ENCODE measurements around the gene IL1RAPL1.
"Not testable (repeated sequence)": the region's sequence is repeated elsewhere in the genome, so short reads cannot be mapped to it uniquely, and the experiment has no call there.

Gene IL1RAPL1

DNA sequence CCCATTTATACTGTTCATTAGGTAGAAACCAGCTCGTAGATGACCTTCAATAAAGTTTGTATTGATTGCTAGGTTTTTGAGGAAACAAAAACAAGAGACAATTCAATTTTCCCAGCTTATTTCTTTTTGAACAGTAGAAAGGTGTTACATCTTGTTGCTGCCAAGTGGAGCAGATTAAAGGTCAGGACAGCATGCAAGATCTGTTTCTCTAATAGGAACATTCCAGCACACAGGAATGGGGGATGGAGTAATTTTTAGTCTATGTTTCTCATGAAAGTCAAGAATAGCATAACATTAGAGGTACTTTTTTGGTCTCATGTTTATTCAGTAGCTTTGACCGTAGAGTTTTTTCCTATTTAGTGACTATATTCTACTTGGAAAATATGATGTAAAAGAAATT lies 132.4 kb downstream of the IL1RAPL1 start:
- Histone ChIP-seq H3K36me3 (no peaks in the 10 kb centered on the region), H3K4me3 (ENCODE audit: low read depth, low read length) (no peak overlapping the region), H3K9me3 (no peaks in the 10 kb centered on the region), H3K4me1 (no peaks in the 10 kb centered on the region), H3K27me3 (no peaks in the 10 kb centered on the region)
- DNase-seq, result no peak
- TF ChIP-seq, protein P1, sequence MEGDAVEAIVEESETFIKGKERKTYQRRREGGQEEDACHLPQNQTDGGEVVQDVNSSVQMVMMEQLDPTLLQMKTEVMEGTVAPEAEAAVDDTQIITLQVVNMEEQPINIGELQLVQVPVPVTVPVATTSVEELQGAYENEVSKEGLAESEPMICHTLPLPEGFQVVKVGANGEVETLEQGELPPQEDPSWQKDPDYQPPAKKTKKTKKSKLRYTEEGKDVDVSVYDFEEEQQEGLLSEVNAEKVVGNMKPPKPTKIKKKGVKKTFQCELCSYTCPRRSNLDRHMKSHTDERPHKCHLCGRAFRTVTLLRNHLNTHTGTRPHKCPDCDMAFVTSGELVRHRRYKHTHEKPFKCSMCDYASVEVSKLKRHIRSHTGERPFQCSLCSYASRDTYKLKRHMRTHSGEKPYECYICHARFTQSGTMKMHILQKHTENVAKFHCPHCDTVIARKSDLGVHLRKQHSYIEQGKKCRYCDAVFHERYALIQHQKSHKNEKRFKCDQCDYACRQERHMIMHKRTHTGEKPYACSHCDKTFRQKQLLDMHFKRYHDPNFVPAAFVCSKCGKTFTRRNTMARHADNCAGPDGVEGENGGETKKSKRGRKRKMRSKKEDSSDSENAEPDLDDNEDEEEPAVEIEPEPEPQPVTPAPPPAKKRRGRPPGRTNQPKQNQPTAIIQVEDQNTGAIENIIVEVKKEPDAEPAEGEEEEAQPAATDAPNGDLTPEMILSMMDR (IDR thresholded peaks at IDR 0.05; ENCODE audit: low read depth, low read length), result no peak

GRCh38 chrX:28752330-28752729 lies 165.1 kb downstream of the IL1RAPL1 start:
- no peak for DNase-seq

GRCh38 chrX:28756175-28756574 lies 168.9 kb downstream of the IL1RAPL1 start:
- H3K27me3 ChIP-seq, result no peaks in the 10 kb centered on the region
- no peaks in the 10 kb centered on the region for H3K4me1 ChIP-seq
- no peaks in the 10 kb centered on the region for H3K9me3 ChIP-seq
- no peaks in the 10 kb centered on the region for H3K36me3 ChIP-seq
- TF ChIP-seq, protein P1 (IDR thresholded peaks at IDR 0.05; ENCODE audit: low read depth, low read length), result no peak
- no peak overlapping the region for H3K4me3 ChIP-seq (ENCODE audit: low read depth, low read length)
- no peak for DNase-seq

More at GRCh38 chrX:28752330-28752729, 165.1 kb downstream of the IL1RAPL1 start:
- no peak overlapping the region for H3K4me3 ChIP-seq (ENCODE audit: low read depth, low read length)
- no peaks in the 10 kb centered on the region for H3K4me1 ChIP-seq
- H3K36me3 ChIP-seq, result no peaks in the 10 kb centered on the region
- TF ChIP-seq, protein P1 (IDR thresholded peaks at IDR 0.05; ENCODE audit: low read depth, low read length), result no peak
- H3K9me3 ChIP-seq, result no peaks in the 10 kb centered on the region
- no peaks in the 10 kb centered on the region for H3K27me3 ChIP-seq

- Histone ChIP-seq H3K36me3 (no peaks in the 10 kb centered on the region), H3K9me3 (no peaks in the 10 kb centered on the region), H3K4me3 (ENCODE audit: low read depth, low read length) (no peak overlapping the region), H3K27me3 (no peaks in the 10 kb centered on the region), H3K4me1 (no peaks in the 10 kb centered on the region)
- DNase-seq, result no peak
- TF ChIP-seq, protein P1 (IDR thresholded peaks at IDR 0.05; ENCODE audit: low read depth, low read length), result no peak
Observed at GRCh38 chrX:28756647-28757046, 169.4 kb downstream of the IL1RAPL1 start.

DNA sequence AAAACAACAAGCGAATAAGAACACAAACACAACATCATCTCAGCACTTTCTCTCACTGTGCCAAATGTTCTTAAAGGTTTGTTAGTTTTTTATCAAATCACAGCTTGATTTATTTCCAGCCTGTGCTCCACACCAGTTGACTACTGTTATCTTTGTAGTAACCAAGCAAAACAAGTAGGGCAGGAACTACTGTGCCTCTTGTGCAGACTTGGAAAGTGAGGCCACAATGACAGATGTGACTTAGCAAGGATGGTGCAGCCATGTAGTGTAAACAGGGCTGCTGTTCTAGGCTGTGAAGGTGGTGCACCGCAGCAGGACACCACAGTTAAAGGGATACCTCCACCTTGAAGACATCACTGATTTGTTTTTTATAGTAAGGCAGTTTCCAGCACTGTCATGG lies 170.0 kb downstream of the IL1RAPL1 start:
- H3K36me3 ChIP-seq, result no peaks in the 10 kb centered on the region
- no peaks in the 10 kb centered on the region for H3K4me1 ChIP-seq
- TF ChIP-seq, protein P1 (IDR thresholded peaks at IDR 0.05; ENCODE audit: low read depth, low read length), result no peak
- no peaks in the 10 kb centered on the region for H3K9me3 ChIP-seq
- DNase-seq, result no peak
- H3K4me3 ChIP-seq (ENCODE audit: low read depth, low read length), result no peak overlapping the region
- no peaks in the 10 kb centered on the region for H3K27me3 ChIP-seq

DNA sequence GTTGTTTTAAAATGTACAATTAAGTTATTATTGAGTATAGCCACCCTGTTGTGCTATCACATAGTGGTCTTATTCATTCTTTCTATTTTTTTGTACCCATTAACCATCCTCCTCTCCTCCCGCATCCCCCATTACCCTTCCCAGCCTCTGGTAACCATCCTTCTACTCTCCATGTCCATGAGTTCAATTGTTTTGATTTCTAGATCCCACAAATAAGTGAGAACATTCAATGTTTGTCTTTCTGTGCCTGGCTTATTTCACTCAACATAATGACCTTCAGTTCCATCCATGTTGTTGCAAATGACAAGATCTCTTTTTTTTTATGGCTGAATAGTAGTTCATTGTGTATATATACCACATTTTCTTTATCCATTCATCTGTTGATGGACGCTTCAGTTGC lies 179.3 kb downstream of the IL1RAPL1 start:
- H3K4me1 ChIP-seq; H3K9me3 ChIP-seq; H3K4me3 ChIP-seq (ENCODE audit: low read depth, low read length); H3K36me3 ChIP-seq; H3K27me3 ChIP-seq; DNase-seq: not testable (repeated sequence)

DNA sequence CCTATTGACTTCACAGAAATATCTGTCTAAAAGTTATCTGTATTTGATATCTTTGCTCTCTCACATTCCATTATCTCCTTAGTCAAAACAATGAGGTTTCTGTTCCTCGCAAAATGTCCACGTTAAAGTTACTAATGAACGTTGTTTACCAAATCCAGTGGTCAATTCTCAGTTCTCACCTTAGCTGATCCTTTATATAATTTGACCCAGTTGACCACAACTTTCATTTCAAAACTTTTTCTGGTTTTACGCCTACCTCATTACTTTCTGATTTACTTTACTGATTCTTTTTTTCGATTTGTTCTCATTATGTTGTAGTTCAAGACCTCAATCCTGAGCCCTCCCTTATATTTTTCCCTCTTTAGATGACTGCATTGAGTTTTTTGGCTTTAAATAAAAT lies 186.6 kb downstream of the IL1RAPL1 start:
- H3K36me3 ChIP-seq, result no peaks in the 10 kb centered on the region
- H3K9me3 ChIP-seq, result no peaks in the 10 kb centered on the region
- H3K4me3 ChIP-seq (ENCODE audit: low read depth, low read length), result no peak overlapping the region
- TF ChIP-seq, protein P1 (IDR thresholded peaks at IDR 0.05; ENCODE audit: low read depth, low read length), result no peak
- no peaks in the 10 kb centered on the region for H3K4me1 ChIP-seq
- DNase-seq, result no peak
- H3K27me3 ChIP-seq, result no peaks in the 10 kb centered on the region
